ENCODE measurements around the gene FOLR2. TPM values are rescaled to one million over a fixed set of nuclear protein-coding genes. Genes with fewer than 3 reads are reported as not detected.

FOLR2 gene
- total RNA-seq, 2 donors from 2014 or later: not detected

- Histone ChIP-seq H3K9ac (ENCODE audit: extremely low read depth, low read length, poor library complexity, severe bottlenecking) (no peak overlapping the region), H3K4me1 (ENCODE audit: control insufficient read depth, insufficient read depth, low read length) (no peaks in the 10 kb centered on the region), H3K27me3 (ENCODE audit: control insufficient read depth, insufficient read depth, low read length, poor library complexity, severe bottlenecking) (peaks cover 12% of the 10 kb centered on the region), H3K27ac (ENCODE audit: low read depth, low read length) (no peak overlapping the region), H3K9me3 (ENCODE audit: control insufficient read depth, low read length) (no peaks in the 10 kb centered on the region), H3K36me3 (ENCODE audit: control insufficient read depth, insufficient read depth, low read length) (peaks cover 80% of the 10 kb centered on the region), H3K4me3 (ENCODE audit: low read length) (no peak overlapping the region)
- Mint-ChIP-seq H3K4me1 (peaks cover 11% of the 10 kb centered on the region), H3K27ac (no peak overlapping the region), H3K4me3 (no peak overlapping the region), H3K36me3 (ENCODE audit: low read depth) (peaks cover 63% of the 10 kb centered on the region), H3K27me3 (ENCODE audit: insufficient read depth) (peaks cover 11% of the 10 kb centered on the region), H3K9me3 (no peaks in the 10 kb centered on the region)
- WGBS, 2 experiments (ENCODE audit: insufficient coverage in 1 of 2, insufficient read length in 1 of 2): 95 to 97% methylated on average over 6 to 17 of the region's 17 CpGs
- no peak for TF ChIP-seq CTCF (conservative IDR thresholded peaks at IDR 0.05)
- peak; percentile 27 for DNase-seq
Observed at GRCh38 chr11:72235351-72236057, 18.9 kb downstream of the FOLR2 start.

GRCh38 chr11:72236083-72236697, 19.6 kb downstream of the FOLR2 start:
- Histone ChIP-seq H3K9me3 (ENCODE audit: control insufficient read depth, low read length) (no peaks in the 10 kb centered on the region), H3K9ac (ENCODE audit: extremely low read depth, low read length, poor library complexity, severe bottlenecking) (no peak overlapping the region), H3K27ac (ENCODE audit: low read depth, low read length) (no peak overlapping the region), H3K4me3 (ENCODE audit: low read length) (no peak overlapping the region), H3K4me1 (ENCODE audit: control insufficient read depth, insufficient read depth, low read length) (no peaks in the 10 kb centered on the region), H3K36me3 (ENCODE audit: control insufficient read depth, insufficient read depth, low read length) (peaks cover 73% of the 10 kb centered on the region), H3K27me3 (ENCODE audit: control insufficient read depth, insufficient read depth, low read length, poor library complexity, severe bottlenecking) (peaks cover 19% of the 10 kb centered on the region)
- WGBS, 2 experiments (ENCODE audit: insufficient coverage in 1 of 2, insufficient read length in 1 of 2): 98 to 100% methylated on average over 3 to 4 of the region's 4 CpGs
- no peak overlapping the region for H3K4me3 Mint-ChIP-seq
- DNase-seq: peak; percentile 7
- H3K4me1 Mint-ChIP-seq: peaks cover 11% of the 10 kb centered on the region
- TF ChIP-seq CTCF (conservative IDR thresholded peaks at IDR 0.05): no peak
- H3K27me3 Mint-ChIP-seq (ENCODE audit: insufficient read depth): peaks cover 18% of the 10 kb centered on the region
- peaks cover 58% of the 10 kb centered on the region for H3K36me3 Mint-ChIP-seq (ENCODE audit: low read depth)
- peak overlapping the region; percentile 52 for H3K27ac Mint-ChIP-seq
- no peaks in the 10 kb centered on the region for H3K9me3 Mint-ChIP-seq

GRCh38 chr11:72236774-72237111, 20.1 kb downstream of the FOLR2 start:
- 90 to 93% methylated on average over 2 of the region's 2 CpGs for WGBS, 2 experiments (ENCODE audit: insufficient coverage in 1 of 2, insufficient read length in 1 of 2)
- Histone ChIP-seq H3K4me3 (ENCODE audit: low read length) (no peak overlapping the region), H3K27ac (ENCODE audit: low read depth, low read length) (no peak overlapping the region), H3K4me1 (ENCODE audit: control insufficient read depth, insufficient read depth, low read length) (no peaks in the 10 kb centered on the region), H3K9me3 (ENCODE audit: control insufficient read depth, low read length) (no peaks in the 10 kb centered on the region), H3K27me3 (ENCODE audit: control insufficient read depth, insufficient read depth, low read length, poor library complexity, severe bottlenecking) (peaks cover 25% of the 10 kb centered on the region), H3K9ac (ENCODE audit: extremely low read depth, low read length, poor library complexity, severe bottlenecking) (no peak overlapping the region), H3K36me3 (ENCODE audit: control insufficient read depth, insufficient read depth, low read length) (peaks cover 68% of the 10 kb centered on the region)
- Mint-ChIP-seq H3K4me3 (no peak overlapping the region), H3K27me3 (ENCODE audit: insufficient read depth) (peaks cover 23% of the 10 kb centered on the region), H3K36me3 (ENCODE audit: low read depth) (peaks cover 52% of the 10 kb centered on the region), H3K4me1 (peaks cover 11% of the 10 kb centered on the region), H3K27ac (peak overlapping the region; percentile 55), H3K9me3 (no peaks in the 10 kb centered on the region)
- peak; percentile 11 for DNase-seq
- TF ChIP-seq CTCF (conservative IDR thresholded peaks at IDR 0.05): no peak
